T-helper 22 cell (primary cell): ENCODE data around the gene CD46.
"Not testable (repeated sequence)": the region's sequence is repeated elsewhere in the genome, so short reads cannot be mapped to it uniquely, and the experiment has no call there.

ENCODE experiments used
- DNase-seq: peaks from one replicate; pipeline ENCODE4 v3.0.0-alpha.2; 2020; ENCODE audit warnings: low read depth

The CD46 gene

DNA sequence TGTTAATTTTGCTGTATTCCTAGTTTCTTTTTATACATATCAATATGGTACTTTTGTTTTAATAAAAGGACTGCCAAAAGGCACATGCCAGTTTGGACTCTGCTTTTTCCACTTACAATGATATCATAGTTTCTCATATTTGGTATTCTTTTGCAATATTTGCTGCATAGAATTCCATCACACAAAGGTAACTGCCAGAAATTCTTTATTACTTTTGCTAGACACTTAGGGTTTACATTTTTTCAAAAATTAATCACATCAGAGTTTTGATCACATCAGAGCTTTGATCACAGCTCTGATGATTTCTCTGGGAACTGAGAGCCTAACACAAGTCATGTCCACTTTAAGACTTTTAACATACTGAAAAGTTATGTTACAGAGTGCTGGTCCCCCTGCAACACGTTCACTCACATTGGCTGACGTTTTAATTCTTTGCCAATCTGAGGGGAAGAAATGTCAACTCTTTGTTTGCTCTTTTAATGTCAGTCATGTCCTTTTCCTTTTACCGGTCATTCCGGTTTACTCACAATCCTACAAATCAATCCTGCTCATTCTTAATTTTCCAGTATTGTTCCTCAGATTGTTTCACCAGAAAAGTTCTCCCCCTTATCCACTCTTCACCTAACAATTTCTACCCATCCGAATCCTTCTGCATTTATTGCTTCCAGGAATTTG is 1.1 kb upstream of the CD46 start:
- DNase-seq, result no peak

DNA sequence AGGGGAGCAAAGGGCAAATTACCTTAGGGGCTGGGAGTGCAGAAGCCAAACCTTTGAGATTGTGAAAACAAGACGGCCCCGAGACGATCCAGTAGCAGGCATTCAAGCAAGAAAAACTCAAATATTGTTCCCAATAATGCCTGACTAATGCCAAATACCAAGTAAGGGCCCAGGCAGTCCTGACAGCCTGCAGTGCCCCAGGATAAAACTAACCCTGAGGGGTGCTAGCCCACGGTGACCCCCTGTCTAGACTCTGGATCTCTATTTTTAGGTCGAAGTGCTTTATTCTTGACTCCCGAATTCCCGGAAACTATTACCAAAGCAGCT is 428 bp upstream of the CD46 start:
- not testable (repeated sequence) for DNase-seq

DNA sequence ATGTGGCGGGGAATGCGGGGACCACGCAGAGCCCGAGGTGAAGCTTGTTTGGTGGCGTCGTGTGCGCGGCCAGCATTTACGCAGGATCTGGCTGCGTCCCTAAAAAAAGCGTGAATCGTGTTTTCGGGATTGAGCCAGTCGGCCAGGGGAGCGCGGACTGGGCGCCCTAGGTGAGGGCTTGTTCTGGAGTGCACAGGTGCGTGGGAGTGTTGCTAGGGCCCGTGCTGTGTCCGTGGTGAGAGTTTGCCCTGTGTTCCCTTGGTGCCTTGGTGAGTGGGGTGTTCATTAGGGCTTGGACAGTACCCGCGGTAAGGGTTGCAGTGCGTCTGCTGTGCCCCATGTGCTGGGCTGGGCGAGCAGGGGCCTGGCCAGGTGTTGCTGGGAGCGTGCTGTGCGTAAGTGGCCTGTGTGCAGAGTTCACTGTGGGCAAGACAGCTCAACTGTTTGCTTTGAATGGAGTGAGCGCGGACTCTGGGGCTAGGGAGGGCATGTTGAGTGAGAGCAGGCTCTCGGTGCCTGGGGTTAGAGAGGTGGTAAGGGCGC is 673 bp downstream of the CD46 start:
- DNase-seq, result no peak

DNA sequence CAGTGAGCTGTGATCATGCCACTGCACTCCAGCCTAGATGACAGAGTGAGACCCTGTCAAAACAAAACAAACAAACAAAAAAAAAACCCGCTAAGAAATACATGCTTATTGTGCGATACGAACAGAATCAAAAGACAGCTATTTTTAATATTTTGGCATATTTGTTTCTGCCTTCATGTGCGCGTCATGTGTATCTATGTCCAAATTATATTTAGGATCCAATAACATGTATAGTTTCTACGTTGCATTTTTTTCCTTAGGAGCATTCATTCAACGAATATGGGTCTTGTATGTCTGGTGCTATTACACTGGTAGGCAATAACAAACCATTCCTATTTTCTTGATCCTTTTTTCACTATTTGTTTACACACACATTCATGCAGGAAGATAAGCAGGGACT is 1.8 kb downstream of the CD46 start:
- no peak for DNase-seq

DNA sequence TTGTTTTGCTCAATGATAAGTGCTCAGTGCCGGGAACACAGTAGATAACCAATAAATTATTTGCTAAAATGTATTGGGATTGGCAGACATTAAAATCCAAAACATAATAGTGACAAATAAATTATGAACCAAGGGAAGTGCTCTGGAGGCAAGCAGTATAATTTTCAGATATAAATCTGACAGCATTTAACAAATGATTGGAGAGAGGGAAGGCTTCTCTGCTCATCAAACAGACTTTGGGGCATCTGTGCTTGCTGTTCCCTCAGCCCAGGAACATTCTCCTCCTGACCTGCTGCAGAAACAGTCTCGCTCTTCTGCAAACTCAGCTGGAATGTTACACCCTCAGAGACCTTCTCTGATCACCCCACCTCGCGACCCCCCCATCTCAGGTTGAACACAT is 2.2 kb downstream of the CD46 start:
- DNase-seq, result no peak

DNA sequence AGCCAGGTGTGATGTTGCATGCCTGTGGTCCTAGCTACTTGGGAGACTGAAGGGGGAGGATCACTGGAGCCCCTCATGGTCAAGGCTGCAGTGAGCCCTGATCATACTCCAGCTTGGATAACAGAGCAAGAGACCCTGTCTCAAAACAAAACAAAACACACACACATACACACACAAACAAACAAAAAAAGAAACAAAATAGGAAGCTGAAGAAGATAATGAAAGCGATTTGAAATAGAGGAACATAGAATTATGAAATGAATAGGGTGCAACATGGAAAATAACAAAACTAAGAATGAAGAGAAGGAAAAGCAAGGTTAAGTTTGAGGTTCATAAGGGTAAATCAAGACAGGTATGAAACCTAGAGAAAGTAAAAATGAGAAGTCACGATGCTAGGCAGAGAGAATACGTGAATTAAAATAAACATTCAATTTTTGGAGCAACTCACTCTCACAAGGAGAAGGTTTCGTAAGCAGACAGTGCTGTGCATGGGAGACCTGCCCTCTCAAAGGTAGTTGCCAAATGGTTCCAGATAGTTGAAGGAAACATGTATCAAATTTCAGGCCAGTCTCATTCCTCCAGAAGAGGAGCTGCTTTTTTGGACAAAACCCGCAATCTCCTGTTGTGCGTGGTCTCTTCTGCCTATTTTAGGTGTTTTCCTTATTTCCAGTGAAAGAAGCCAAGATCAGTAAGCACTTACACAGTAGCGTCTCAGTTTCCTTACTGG is 3.3 kb downstream of the CD46 start:
- no peak for DNase-seq

DNA sequence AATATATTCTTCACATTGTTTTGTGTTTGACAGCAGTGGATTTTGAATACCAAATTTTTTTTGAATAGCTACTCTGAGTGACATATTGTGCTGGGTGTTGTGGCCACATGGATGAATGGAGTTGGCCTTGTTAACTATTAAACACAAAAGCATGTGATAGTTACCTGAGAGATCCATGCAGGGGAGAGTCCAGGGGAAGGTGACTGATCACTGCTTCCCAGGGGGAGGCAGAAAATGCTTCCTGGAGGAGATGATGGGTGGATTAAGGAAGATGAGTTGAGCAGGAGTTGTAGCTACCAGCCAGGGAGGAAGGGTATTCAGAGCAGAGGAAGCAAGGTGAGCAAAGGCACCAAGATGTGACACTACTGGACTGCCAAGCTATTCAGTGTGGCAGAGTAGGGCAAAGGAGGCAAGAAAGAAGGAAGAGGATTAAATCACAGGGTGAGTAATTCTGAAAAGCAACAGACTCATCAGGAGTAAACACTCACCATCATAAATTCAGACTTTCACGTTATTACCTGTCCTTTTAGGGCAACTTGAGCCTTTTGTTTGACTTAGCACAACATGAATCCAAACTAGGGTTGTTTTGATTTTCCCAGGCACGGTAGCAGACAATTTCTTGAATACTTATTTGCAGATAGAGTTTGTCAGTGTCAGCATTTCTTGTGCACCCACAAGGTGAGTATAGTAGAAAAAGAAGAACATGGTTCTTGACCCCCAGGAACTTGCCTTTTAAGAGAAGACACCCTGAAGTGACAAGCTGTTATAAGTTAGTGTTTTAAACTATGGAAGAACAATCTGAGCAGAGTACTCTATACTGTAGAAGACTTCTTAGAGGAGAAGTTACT is 4.2 kb downstream of the CD46 start:
- DNase-seq, result no peak

DNA sequence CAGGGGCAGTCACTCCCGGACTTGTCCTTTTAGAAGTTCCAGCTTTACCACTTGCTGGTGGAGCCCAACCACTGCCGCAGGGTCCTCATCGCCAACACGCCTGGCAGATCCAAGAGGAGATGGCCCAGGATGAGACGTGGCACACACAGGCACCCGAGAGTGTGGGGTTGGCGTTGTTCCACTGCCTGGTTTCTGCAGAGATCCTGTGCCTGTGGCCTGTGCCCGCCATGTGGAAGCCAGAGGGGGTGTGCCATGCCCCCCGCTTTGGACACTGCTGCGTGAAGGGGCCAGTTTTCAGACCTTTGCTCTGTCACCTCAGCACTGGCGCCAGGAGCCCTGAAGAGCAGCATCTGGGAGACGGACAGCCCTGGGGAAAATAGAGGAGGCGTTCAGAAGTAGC is 10.8 kb downstream of the CD46 start:
- no peak for DNase-seq

DNA sequence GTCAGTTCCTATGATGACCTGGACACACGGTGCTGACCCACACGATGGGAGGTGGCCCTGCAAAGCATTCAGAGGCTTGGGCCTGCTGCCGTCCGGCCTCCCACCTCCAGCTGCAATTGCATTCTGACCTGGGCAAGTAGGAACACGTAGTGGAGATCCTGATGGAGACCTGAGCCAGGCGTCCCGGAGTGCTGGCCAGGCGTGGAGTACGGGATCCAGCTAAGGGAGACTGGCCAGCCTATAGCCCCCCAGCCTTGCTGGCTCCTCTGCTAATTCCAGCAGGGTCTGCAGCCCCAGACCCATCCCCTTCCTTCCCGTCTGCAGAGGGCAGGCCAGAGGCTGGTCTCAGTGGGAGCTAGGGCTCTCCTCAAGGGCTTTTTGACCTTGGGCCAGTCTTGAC is 11.2 kb downstream of the CD46 start:
- no peak for DNase-seq

DNA sequence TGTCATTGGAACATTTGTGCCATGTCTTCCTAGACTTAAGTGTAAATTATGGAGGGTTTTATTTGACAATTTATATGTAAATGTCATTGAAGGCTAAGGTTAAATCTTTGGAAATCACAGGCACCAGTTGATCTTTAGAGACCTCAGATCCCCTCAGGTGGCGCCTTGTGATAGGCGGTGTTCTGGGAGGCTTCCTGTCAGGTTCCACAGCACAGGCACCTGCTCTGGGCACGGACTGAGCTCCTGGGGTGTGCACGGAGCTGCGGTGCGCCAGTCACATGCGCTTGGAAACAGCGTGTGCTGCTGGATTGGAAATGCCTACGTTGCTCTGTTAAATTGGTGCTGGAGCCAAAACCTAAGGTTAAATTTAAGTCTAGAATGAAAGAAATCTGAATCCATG is 12.1 kb downstream of the CD46 start:
- DNase-seq, result no peak

DNA sequence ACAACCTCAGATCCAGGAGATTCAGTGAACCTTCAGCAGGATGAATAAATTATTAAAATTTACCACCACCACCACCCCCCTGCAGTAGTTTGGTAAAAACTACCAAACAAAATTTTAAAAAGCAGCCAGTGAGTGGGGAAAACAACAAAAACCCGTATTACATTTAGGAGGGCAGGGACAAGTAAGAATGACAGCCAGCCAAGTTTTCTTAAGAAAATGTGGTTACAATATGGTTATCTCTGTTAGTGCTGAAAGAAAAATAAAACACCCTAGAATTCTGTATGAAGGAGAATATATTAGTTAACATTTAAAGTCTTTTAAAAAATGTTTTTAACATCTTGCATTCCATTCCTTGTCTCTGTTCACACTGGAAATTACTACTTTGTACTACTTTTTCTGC is 14.7 kb downstream of the CD46 start:
- no peak for DNase-seq

DNA sequence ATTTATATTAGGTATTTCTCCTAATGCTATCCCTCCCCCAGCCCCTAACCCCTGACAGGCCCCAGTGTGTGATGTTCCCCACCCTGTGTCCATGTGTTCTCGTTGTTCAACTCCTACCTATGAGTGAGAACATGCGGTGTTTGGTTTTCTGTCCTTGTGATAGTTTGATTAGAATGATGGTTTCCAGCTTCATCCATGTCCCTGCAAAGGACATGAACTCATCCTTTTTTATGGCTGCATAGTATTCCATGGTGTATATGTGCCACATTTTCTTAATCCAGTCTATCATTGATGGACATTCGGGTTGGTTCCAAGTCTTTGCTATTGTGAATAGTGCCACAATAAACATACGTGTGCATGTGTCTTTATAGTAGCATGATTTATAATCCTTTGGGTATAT is 18.7 kb downstream of the CD46 start:
- DNase-seq, result not testable (repeated sequence)

DNA sequence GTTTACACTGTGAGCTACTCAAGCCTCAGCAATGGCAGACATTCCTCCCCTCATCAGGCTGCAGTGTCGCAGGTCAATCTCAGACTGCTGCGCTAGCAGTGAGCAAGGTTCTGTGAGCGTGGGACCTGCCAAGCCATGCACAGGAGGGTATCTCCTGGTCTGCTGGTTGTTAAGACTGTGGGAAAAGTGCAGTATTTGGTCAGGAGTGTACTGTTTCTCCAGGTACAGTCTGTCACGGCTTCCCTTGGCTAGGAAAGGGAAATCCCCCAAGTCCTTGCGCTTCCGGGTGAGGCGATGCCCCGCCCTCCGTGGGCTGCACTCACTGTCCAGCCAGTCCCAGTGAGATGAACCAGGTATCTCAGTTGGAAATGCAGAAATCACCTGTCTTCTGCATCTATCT is 24.2 kb downstream of the CD46 start:
- not testable (repeated sequence) for DNase-seq

DNA sequence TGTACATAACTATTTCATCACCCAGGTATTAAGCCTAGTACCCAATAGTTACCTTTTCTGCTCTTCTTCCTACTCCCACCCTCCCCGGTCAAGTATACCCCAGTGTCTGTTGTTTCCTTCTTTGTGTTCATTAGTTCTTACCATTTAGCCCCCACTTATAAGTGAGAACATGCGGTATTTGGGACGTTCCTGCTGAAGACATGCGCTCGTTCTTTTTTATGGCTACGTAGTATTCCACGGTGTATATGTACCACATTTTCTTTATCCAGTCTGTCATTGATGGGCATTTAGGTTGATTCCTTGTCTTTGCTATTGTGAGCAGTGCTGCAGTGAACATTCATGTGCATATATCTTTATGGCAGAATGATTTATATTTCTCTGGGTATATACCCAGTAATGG is 25.6 kb downstream of the CD46 start:
- DNase-seq, result not testable (repeated sequence)

DNA sequence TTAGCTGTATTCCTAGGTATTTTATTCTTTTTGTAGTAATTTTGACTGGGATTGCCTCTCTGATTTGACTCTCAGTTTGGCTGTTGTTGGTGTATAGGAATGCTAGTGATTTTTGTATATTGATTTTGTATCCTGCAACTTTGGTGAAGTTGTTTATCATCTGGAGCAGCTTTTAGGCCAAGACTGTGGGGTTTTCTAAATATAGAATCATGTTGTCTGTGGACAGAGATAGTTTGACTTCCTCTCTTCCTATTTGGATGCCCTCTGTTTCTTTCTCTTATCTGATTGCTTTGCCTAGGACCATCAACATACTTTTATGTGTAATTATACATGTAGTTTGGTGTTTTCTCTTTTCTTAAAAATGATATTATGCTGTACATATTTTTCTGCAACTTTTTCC is 27.2 kb downstream of the CD46 start:
- DNase-seq, result no peak

DNA sequence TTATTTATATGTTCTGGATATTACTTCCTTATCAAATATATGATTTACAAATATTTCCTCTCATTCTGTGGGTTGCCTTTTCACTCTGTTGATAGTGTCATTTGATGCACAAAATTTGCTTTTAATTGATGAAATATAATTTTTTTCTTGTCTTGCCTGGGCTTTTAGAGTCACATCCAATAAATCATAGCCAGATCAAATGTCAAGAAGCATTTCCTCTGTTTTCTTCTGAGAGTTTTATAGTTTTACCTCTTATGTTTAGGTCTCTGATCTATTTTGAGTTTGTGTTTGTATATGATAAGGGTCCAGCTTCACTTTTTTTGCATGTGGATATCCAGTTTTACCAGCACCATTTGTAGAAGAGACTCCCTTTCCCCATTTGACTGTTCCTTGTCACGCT is 29.5 kb downstream of the CD46 start:
- DNase-seq, result no peak

DNA sequence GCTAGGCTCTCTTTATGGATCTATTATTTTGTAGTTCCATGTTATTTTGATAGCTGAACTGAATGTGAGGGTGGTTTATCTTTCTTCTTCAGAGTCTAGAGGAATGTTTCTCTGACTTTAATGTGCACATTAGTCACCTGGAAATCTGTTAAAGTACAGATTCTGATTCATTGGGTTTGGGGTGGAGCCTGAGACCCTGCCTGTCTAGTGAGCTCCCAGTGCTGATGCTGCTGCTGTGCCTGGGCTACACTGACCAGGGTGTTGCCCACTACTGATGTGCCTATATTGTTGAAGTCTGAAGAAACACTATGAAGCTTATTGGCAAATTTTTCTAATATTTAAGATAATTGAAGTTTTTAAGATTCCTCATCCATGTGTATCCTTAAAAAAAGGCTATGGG is 35.9 kb downstream of the CD46 start:
- DNase-seq, result no peak

DNA sequence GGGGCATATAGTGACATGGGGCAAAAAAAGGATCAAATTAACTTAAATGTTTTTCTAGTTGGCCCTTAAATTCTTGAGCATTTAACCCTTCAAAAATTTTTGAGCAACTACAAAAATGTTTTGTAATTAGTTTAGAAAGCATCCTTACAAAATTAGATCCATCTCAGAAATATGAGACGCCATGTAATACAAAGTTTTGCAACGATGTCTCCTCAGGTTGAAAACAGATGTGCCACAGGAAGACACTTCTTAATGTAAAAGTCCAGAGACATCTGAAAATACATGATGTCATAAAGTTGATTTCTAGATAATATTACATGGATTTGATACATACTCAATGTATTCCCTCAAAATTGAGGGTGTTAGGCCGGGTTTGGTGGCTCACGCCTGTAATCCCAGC is 37.5 kb downstream of the CD46 start:
- no peak for DNase-seq

DNA sequence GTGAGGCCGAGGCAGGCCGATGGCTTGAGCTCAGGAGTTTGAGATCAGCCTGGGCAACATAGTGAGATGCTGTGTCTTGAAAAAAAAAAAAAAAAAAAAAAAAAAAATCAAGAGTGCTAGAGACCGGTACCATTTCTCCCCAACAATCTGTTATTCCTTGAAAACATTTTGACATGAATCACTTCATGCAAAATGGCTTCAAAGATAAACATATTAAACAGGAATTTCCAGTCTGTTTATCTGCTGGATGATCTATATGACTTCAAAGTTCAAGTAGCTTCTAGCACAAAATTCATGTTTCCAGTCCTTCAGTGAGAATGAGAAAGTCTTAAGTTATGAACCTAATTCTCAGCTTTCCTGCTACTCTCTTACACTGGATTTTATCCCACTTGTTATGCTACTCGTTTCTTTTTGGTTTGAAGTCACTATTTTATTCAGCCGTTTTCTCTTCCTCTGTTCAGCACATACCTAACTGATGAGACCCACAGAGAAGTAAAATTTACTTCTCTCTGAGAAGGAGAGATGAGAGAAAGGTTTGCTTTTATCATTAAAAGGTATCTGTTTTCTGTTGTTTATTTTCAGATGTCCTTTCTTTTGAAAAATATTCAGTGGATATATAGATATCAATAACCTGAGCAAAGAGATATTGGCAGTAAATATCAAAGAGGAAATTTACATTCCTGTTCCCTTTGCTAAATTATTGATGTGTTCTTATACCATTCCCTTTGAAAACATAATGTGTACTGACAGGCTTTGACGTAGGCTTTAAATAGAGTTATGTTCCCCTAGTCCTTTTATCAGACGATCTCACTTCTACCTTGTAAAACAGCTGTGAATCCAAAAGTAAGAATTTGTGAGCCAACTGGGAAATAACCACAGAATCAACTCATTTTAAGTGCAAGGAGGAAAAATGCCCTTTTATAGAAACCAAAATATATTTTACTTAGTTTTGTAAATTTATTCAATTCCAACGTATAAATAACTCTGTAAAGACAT is 38.2 kb downstream of the CD46 start:
- DNase-seq, result no peak

DNA sequence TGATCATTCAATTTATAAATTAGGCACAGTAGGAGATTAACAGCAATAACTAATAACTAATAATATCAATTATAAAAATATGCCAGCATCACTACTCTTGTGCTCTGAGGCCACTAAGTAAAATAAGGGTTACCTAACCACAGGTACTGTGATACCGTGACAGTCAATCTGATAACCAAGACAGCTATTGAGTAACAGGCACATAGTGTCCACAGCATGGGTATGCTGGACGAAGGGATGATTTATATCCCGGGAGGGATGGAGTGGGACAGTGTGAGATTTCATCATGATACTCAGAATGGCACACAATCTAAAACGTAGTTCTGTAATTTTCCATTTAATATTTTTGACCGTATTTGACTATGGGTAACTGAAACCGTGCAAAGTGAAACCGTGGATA is 39.4 kb downstream of the CD46 start:
- DNase-seq, result no peak

DNA sequence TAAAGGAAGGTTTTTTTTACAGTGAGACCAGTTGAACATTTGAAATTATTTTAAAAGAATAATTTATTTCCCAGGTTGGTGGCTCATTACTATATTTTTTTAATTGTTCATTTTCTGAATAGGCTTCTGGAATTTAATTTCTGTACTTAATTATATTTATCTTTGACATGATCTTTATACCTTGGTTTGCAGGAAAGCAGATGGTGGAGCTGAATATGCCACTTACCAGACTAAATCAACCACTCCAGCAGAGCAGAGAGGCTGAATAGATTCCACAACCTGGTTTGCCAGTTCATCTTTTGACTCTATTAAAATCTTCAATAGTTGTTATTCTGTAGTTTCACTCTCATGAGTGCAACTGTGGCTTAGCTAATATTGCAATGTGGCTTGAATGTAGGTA is 41.5 kb downstream of the CD46 start:
- no peak for DNase-seq

DNA sequence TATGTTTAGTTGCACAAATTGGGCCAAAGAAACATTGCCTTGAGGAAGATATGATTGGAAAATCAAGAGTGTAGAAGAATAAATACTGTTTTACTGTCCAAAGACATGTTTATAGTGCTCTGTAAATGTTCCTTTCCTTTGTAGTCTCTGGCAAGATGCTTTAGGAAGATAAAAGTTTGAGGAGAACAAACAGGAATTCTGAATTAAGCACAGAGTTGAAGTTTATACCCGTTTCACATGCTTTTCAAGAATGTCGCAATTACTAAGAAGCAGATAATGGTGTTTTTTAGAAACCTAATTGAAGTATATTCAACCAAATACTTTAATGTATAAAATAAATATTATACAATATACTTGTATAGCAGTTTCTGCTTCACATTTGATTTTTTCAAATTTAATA is 43.0 kb downstream of the CD46 start:
- DNase-seq, result no peak
